Measurements from ENCODE around the gene EPHA2. TPM values are rescaled to one million over a fixed set of nuclear protein-coding genes. Genes with fewer than 3 reads are reported as not detected.
A peak's percentile ranks its signal among the peaks of the same experiment; 100 is the strongest.

EPHA2 gene
- total RNA-seq, 1 experiment from 2014 or later = 263 TPM

DNA sequence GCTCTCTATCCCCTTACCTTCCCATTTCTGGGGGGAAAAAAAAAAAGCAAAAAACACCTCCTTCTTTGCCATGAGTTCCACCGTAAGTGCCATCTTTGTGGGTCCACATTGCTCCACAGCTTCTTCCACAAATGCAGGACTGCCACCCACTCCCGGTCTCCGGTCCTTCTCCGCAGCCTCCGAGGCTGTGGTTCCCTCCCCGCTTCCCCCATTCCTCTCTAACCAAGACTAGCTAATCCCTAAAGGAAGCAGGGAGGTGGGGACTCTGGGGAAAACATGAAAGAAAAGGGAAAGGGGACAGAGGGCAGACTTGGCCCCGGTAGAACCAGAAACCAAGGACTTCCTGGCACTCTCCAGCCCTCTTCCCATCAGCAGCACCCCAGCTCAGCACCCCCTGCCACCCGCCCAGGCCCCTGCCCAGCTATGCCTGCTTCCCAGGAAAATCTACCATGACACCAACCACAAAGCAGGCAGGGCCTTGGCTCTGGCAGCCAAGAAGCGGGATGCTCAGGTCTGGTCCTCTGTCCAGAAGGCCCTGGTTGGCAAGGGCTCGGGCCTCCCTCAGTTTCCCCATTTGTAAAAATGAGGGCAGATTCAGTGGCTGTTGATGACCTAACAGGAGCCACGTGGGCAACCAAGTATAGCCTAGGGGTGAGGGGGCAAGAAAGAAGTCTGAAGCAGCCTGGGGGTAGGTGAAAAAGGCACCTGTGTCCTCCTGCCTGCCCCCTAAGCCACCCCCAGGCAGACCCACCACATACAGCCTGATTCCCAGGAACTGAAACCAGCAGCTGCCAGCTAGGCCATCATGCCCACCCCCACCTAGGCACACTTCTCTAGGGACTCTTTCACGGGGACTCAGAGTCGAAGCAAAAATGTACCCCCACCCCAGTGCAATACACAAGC, 2.5 kb downstream of the EPHA2 start:
- Histone ChIP-seq H3K27ac (ENCODE audit: low read length) (peak overlapping the region; percentile 100), H3K36me3 (ENCODE audit: control insufficient read depth, insufficient read depth, low read length) (peaks cover 18% of the 10 kb centered on the region), H3K4me3 (ENCODE audit: low read depth in 2 of 2, low read length in 2 of 2) (peak overlapping the region; percentile 91 to 93), H3K4me1 (ENCODE audit: control insufficient read depth, insufficient read depth, low read length) (peaks cover 59% of the 10 kb centered on the region), H3K27me3 (ENCODE audit: control insufficient read depth, insufficient read depth, low read length) (no peaks in the 10 kb centered on the region), H3K9me3 (ENCODE audit: control insufficient read depth, insufficient read depth, low read depth, low read length) (no peaks in the 10 kb centered on the region)
- intact Hi-C loops (cut with micrococcal nuclease; ENCODE audit: unreplicated experiment) = no loop called here
- in situ Hi-C loops (cut with HindIII; ENCODE audit: low pct_unique_long_range_greater_than_20kb, low sequenced_read_pairs) = no loop called here
- no TSS peak for BruUV-seq (replicated peaks)
- ChIA-PET CTCF (interaction anchor here (0.8 kb wide), 1 partner anchor 75 kb away, joined by 7 read pairs; no protein-coding TSS in a partner anchor), POLR2A (interaction anchor here (0.6 to 0.8 kb wide), 3 partner anchors 9 to 297 kb away, joined by 3 to 4 read pairs (median 3); no protein-coding TSS in a partner anchor)
- no peak for ATAC-seq
- TF ChIP-seq, protein P1, sequence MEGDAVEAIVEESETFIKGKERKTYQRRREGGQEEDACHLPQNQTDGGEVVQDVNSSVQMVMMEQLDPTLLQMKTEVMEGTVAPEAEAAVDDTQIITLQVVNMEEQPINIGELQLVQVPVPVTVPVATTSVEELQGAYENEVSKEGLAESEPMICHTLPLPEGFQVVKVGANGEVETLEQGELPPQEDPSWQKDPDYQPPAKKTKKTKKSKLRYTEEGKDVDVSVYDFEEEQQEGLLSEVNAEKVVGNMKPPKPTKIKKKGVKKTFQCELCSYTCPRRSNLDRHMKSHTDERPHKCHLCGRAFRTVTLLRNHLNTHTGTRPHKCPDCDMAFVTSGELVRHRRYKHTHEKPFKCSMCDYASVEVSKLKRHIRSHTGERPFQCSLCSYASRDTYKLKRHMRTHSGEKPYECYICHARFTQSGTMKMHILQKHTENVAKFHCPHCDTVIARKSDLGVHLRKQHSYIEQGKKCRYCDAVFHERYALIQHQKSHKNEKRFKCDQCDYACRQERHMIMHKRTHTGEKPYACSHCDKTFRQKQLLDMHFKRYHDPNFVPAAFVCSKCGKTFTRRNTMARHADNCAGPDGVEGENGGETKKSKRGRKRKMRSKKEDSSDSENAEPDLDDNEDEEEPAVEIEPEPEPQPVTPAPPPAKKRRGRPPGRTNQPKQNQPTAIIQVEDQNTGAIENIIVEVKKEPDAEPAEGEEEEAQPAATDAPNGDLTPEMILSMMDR (IDR thresholded peaks at IDR 0.05) = no peak
- no peak; the same call in 1 of the 2 replicates for TF ChIP-seq POLR2AphosphoS5 (IDR thresholded peaks at IDR 0.05; ENCODE audit: low read depth, low read length)
- TF ChIP-seq, protein P2, sequence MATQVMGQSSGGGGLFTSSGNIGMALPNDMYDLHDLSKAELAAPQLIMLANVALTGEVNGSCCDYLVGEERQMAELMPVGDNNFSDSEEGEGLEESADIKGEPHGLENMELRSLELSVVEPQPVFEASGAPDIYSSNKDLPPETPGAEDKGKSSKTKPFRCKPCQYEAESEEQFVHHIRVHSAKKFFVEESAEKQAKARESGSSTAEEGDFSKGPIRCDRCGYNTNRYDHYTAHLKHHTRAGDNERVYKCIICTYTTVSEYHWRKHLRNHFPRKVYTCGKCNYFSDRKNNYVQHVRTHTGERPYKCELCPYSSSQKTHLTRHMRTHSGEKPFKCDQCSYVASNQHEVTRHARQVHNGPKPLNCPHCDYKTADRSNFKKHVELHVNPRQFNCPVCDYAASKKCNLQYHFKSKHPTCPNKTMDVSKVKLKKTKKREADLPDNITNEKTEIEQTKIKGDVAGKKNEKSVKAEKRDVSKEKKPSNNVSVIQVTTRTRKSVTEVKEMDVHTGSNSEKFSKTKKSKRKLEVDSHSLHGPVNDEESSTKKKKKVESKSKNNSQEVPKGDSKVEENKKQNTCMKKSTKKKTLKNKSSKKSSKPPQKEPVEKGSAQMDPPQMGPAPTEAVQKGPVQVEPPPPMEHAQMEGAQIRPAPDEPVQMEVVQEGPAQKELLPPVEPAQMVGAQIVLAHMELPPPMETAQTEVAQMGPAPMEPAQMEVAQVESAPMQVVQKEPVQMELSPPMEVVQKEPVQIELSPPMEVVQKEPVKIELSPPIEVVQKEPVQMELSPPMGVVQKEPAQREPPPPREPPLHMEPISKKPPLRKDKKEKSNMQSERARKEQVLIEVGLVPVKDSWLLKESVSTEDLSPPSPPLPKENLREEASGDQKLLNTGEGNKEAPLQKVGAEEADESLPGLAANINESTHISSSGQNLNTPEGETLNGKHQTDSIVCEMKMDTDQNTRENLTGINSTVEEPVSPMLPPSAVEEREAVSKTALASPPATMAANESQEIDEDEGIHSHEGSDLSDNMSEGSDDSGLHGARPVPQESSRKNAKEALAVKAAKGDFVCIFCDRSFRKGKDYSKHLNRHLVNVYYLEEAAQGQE (IDR thresholded peaks at IDR 0.05; ENCODE audit: insufficient read depth in 1 of 2, low read depth in 2 of 2, low read length in 1 of 2) = no peak
- TF ChIP-seq SIN3A (IDR thresholded peaks at IDR 0.05; ENCODE audit: borderline replicate concordance, insufficient read depth, low read depth, low read length) = no peak
- no peak for TF ChIP-seq TCF7L2 (IDR thresholded peaks at IDR 0.05; ENCODE audit: low read depth, low read length)
- DNase-seq (ENCODE audit: low read depth, low spot score) = no peak

DNA sequence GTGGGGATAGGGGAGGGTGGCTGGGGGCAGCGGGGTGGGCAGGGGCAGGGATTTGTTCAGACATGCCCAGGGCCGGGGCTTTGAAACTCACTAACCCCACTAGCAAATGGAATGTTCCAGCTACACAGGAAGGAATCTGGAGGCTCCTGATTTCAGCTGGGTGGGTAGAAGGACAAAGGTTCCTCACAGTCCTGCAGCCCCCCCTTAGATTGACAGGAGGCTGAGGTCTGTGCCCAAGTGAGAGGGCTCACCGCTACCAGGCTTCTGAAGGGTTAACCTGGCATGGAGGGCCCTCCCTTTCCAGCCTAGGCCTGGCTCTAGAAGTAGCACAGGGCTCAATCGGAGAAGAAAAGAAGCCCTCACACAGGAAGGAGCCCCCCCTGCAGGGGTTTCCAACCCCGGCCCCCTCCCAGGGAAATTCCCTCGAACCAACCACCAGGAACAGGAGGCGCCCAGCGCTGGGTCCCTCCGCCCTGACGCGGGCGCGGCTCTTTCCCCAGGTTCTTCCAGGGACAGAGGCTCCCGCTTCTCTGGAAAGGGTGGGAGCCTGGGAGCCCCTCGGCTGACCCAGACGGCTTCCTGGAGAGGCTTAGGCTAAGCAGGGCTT, 3.3 kb downstream of the EPHA2 start:
- peak overlapping the region; percentile 91 to 93 for H3K4me3 ChIP-seq (ENCODE audit: low read depth in 2 of 2, low read length in 2 of 2)

More for the DNA sequence above, 3.3 kb downstream of the EPHA2 start:
- intact Hi-C loops (cut with micrococcal nuclease; ENCODE audit: unreplicated experiment) = no loop called here
- Histone ChIP-seq H3K36me3 (ENCODE audit: control insufficient read depth, insufficient read depth, low read length) (peaks cover 21% of the 10 kb centered on the region), H3K27me3 (ENCODE audit: control insufficient read depth, insufficient read depth, low read length) (no peaks in the 10 kb centered on the region), H3K4me1 (ENCODE audit: control insufficient read depth, insufficient read depth, low read length) (peaks cover 60% of the 10 kb centered on the region), H3K9me3 (ENCODE audit: control insufficient read depth, insufficient read depth, low read depth, low read length) (no peaks in the 10 kb centered on the region), H3K27ac (ENCODE audit: low read length) (peak overlapping the region; percentile 100)
- POLR2A ChIA-PET = interaction anchor here (0.6 to 0.8 kb wide), 2 partner anchors 10 to 297 kb away, joined by 3 read pairs; no protein-coding TSS in a partner anchor
- in situ Hi-C loops (cut with HindIII; ENCODE audit: low pct_unique_long_range_greater_than_20kb, low sequenced_read_pairs) = no loop called here
- ATAC-seq (no peak), DNase-seq (ENCODE audit: low read depth, low spot score) (no peak)
- CTCF ChIA-PET = interaction anchor here (0.8 kb wide), 1 partner anchor 75 kb away, joined by 7 read pairs; no protein-coding TSS in a partner anchor
- 0 out of 2 replicates have a peak, but pooled peaks have one; percentile 28 for TF ChIP-seq SIN3A (IDR thresholded peaks at IDR 0.05; ENCODE audit: borderline replicate concordance, insufficient read depth, low read depth, low read length)
- TF ChIP-seq TCF7L2 (IDR thresholded peaks at IDR 0.05; ENCODE audit: low read depth, low read length) = no peak
- no TSS peak for BruUV-seq (replicated peaks)
